HG03060 (cell line): ENCODE measurements around the gene KLHL17.
"Not testable (repeated sequence)": the region's sequence is repeated elsewhere in the genome, so short reads cannot be mapped to it uniquely, and the experiment has no call there.

Experiments used
- ATAC-seq: cut with Tn5 transposase; IDR thresholded peaks from one replicate; pipeline ENCODE4 v1.9.1; 2021; ENCODE audit warnings: low read depth, moderate number of reproducible peaks; ENCODE audit not compliant: unreplicated experiment

The KLHL17 gene

GRCh38 chr1:978835-979743, 18.7 kb downstream of the KLHL17 start:
- ATAC-seq: no peak

- no peak for ATAC-seq
Observed at GRCh38 chr1:979744-980072, 19.3 kb downstream of the KLHL17 start.

- ATAC-seq: no peak
Observed at GRCh38 chr1:980137-980571, 19.8 kb downstream of the KLHL17 start.

GRCh38 chr1:980602-981395, 20.4 kb downstream of the KLHL17 start:
- no peak for ATAC-seq

- no peak for ATAC-seq
Observed at GRCh38 chr1:981491-981954, 21.1 kb downstream of the KLHL17 start.

- no peak for ATAC-seq
Observed at GRCh38 chr1:981955-982558, 21.7 kb downstream of the KLHL17 start, which contains the start of gene PERM1. TSS of gene PERM1 (minus strand) at chr1:982093. CDS start at chr1:981029, 1,064 bp downstream.

- no peak for ATAC-seq
Observed at GRCh38 chr1:982765-983436, 22.5 kb downstream of the KLHL17 start.

GRCh38 chr1:983798-984475, 23.6 kb downstream of the KLHL17 start:
- ATAC-seq: no peak

GRCh38 chr1:984476-984814, 24.1 kb downstream of the KLHL17 start:
- ATAC-seq: no peak

- ATAC-seq: no peak
Observed at GRCh38 chr1:985126-985525, 24.7 kb downstream of the KLHL17 start.

GRCh38 chr1:988061-988460, 27.7 kb downstream of the KLHL17 start:
- not testable (repeated sequence) for ATAC-seq

GRCh38 chr1:991275-991674, 30.9 kb downstream of the KLHL17 start:
- not testable (repeated sequence) for ATAC-seq

- ATAC-seq: no peak
Observed at GRCh38 chr1:991895-992294, 31.5 kb downstream of the KLHL17 start.

GRCh38 chr1:992362-992761, 32.0 kb downstream of the KLHL17 start:
- no peak for ATAC-seq

GRCh38 chr1:993379-993995, 33.1 kb downstream of the KLHL17 start:
- no peak for ATAC-seq

- not testable (repeated sequence) for ATAC-seq
Observed at GRCh38 chr1:994546-994945, 34.2 kb downstream of the KLHL17 start.

GRCh38 chr1:995665-996633, 35.6 kb downstream of the KLHL17 start:
- no peak for ATAC-seq
